BE2C (cell line): ENCODE data around the gene SLC38A8.

Experiments
- DNase-seq: peaks from one replicate; pipeline ENCODE4 v3.0.0-alpha.2; 2020
- H3K27me3 ChIP-seq: fragments of 250-450 bp; sonication (Bioruptor Pico); 2 replicates; pipeline ENCODE4 v1.5.1; 2020; ENCODE audit warnings: mild to moderate bottlenecking
- H3K36me3 ChIP-seq: fragments of 250-450 bp; sonication (Bioruptor Pico); 2 replicates; pipeline ENCODE4 v1.5.1; 2020; ENCODE audit warnings: mild to moderate bottlenecking
- H3K4me1 ChIP-seq: fragments of 250-450 bp; sonication (Bioruptor Pico); 2 replicates; pipeline ENCODE4 v1.5.1; 2020
- H3K4me3 ChIP-seq: 2 replicates; pipeline ENCODE4 v1.5.1; 2011; ENCODE audit warnings: low read depth, low read length
- H3K9me3 ChIP-seq: fragments of 250-450 bp; sonication (Bioruptor Pico); 2 replicates; pipeline ENCODE4 v1.5.1; 2020
- TF ChIP-seq, protein P1 (sequence below): IDR thresholded peaks from 2 replicates; pipeline ENCODE4 v1.5.1; 2012; ENCODE audit warnings: mild to moderate bottlenecking, low read depth, low read length

The SLC38A8 gene

DNA sequence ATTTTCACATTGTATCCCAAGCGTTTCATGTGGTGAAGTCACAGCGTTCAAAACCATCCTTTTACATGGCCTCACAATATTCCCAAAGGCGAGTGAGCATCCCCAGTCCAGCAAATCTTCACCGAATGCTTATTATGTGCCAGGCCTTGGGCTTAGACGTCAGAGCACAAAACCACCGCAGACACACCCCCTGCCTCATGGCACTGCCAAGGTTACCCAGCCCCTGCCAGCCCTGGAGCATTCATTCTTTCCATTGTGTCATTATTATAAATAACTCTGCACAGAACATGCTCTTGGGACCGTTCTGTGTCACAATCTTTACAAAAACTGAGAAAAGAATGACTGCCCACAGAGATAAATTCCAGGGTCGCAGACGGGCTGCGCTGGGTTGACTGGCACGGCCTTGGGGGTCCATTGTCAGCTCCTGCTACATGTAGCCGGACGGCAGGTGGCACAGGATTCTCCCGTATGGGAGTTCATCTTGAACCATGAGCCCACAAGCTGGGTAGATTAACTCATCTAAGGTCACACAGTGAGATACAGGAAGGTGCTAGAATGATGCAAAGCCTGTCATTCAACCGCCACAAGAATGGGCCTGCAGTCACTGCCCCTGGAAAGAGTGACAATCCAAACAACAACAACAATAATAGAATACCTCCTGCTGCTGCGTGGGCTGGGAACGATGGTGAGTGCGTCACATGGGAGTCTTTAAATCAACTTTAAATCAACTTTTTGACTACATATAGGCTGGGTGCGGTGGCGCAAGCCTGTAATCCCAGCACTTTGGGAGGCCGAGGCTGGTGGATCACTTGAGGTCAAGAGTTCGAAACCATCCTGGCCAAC lies 79.1 kb downstream of the SLC38A8 start:
- no peaks in the 10 kb centered on the region for H3K9me3 ChIP-seq
- H3K36me3 ChIP-seq = no peaks in the 10 kb centered on the region
- TF ChIP-seq, protein P1, sequence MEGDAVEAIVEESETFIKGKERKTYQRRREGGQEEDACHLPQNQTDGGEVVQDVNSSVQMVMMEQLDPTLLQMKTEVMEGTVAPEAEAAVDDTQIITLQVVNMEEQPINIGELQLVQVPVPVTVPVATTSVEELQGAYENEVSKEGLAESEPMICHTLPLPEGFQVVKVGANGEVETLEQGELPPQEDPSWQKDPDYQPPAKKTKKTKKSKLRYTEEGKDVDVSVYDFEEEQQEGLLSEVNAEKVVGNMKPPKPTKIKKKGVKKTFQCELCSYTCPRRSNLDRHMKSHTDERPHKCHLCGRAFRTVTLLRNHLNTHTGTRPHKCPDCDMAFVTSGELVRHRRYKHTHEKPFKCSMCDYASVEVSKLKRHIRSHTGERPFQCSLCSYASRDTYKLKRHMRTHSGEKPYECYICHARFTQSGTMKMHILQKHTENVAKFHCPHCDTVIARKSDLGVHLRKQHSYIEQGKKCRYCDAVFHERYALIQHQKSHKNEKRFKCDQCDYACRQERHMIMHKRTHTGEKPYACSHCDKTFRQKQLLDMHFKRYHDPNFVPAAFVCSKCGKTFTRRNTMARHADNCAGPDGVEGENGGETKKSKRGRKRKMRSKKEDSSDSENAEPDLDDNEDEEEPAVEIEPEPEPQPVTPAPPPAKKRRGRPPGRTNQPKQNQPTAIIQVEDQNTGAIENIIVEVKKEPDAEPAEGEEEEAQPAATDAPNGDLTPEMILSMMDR = no peak
- H3K4me1 ChIP-seq = peaks cover 4% of the 10 kb centered on the region; the same call in 1 of the 2 replicates
- no peaks in the 10 kb centered on the region for H3K27me3 ChIP-seq
- DNase-seq = no peak
- no peak overlapping the region for H3K4me3 ChIP-seq

DNA sequence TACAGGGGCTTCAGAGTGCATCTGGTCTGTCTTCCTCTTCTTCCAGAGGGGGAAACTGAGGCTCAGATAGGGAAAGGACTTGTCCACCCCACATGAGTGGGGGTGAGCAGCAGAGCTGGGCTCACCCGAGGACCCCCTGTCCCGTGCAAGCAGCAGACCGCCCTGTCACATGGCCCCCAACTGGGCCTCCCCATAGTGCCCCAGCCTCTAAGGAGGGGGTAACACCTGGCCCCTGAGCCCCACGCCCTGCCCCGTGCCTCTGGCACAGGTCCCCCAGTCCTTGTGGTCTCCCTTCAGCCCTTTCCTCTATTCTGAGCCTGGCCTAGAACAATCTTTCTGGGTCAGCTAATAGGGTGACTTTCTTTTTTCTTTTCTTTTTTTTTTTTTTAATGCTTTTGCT lies 81.0 kb downstream of the SLC38A8 start:
- Histone ChIP-seq H3K27me3 (no peaks in the 10 kb centered on the region), H3K9me3 (no peaks in the 10 kb centered on the region), H3K36me3 (no peaks in the 10 kb centered on the region), H3K4me1 (peaks cover 5% of the 10 kb centered on the region; the same call in 1 of the 2 replicates), H3K4me3 (no peak overlapping the region)
- TF ChIP-seq, protein P1 = no peak
- no peak for DNase-seq

DNA sequence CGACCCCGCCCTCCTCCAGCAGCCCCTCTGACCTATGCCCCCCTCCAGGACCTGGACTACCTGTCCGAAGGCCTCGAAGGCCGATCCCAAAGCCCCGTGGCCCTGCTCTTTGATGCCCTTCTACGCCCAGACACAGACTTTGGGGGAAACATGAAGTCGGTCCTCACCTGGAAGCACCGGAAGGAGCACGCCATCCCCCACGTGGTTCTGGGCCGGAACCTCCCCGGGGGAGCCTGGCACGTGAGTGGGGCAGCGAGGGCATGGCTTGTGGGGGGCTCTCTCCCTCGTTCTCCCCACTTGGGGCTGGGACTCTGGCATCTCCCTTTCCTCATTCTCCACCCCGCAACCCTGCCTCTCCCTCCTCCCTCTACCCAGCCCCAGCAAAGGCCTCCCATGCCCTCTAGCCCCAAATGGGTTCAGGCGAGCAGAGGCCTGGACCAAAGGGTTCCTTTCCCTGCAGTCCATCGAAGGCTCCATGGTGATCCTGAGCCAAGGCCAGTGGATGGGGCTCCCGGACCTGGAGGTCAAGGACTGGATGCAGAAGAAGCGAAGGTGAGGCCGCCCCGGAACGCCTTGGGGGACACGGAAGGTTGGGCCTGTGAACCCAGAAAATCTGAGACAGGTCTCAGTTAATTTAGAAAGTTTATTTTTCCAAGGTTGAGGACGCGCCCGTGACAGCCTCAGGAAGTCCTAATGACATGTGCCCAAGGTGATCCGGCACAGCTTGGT lies 81.9 kb downstream of the SLC38A8 start:
- TF ChIP-seq, protein P1 = no peak
- no peaks in the 10 kb centered on the region for H3K36me3 ChIP-seq

More for the DNA sequence above, 81.9 kb downstream of the SLC38A8 start:
- no peak for DNase-seq
- no peaks in the 10 kb centered on the region for H3K9me3 ChIP-seq
- H3K4me3 ChIP-seq = no peak overlapping the region
- peaks cover 5% of the 10 kb centered on the region; the same call in 1 of the 2 replicates for H3K4me1 ChIP-seq
- no peaks in the 10 kb centered on the region for H3K27me3 ChIP-seq
